NCI-H146 treated with DMSO at 0.1 percent for 48 hours (cell line): ENCODE measurements around the gene IL36G.
A peak's percentile ranks its signal among the peaks of the same experiment; 100 is the strongest.
"Not testable (repeated sequence)": the region's sequence is repeated elsewhere in the genome, so short reads cannot be mapped to it uniquely, and the experiment has no call there.

Experiments used
- DNase-seq: peaks from one replicate; lab custom pipeline; 2025; ENCODE audit not compliant: unreplicated experiment; lab: John Stamatoyannopoulos, UW

The IL36G gene

GRCh38 chr2:112977559-112978056 is at the start of gene IL36G:
Gene IL36G (plus strand): TSS chr2:112978006. CDS start chr2:112978639, 633 bp downstream.
- DNase-seq = no peak

- no peak for DNase-seq
Observed at GRCh38 chr2:112933261-112933660, 44.5 kb upstream of the IL36G start.

- not testable (repeated sequence) for DNase-seq
Observed at GRCh38 chr2:112934117-112934516, 43.7 kb upstream of the IL36G start.

- DNase-seq = no peak
Observed at GRCh38 chr2:112936927-112937232, 40.9 kb upstream of the IL36G start.

GRCh38 chr2:112938904-112939303 is 38.9 kb upstream of the IL36G start:
- no peak for DNase-seq

GRCh38 chr2:112939425-112939824 is 38.4 kb upstream of the IL36G start:
- DNase-seq = no peak

- no peak for DNase-seq
Observed at GRCh38 chr2:112940859-112941625, 36.8 kb upstream of the IL36G start.

GRCh38 chr2:112941753-112942653 is 35.8 kb upstream of the IL36G start:
- peak; percentile 15 for DNase-seq

- no peak for DNase-seq
Observed at GRCh38 chr2:112942654-112943002, 35.2 kb upstream of the IL36G start.

- no peak for DNase-seq
Observed at GRCh38 chr2:112944971-112945370, 32.8 kb upstream of the IL36G start.

GRCh38 chr2:112946086-112946485 is 31.7 kb upstream of the IL36G start:
- no peak for DNase-seq

GRCh38 chr2:112947374-112947773 is 30.4 kb upstream of the IL36G start:
- no peak for DNase-seq

- no peak for DNase-seq
Observed at GRCh38 chr2:112949456-112949855, 28.4 kb upstream of the IL36G start.

- DNase-seq = no peak
Observed at GRCh38 chr2:112954364-112954763, 23.4 kb upstream of the IL36G start.

GRCh38 chr2:112957511-112957910 is 20.3 kb upstream of the IL36G start:
- DNase-seq = no peak

- peak; percentile 29 for DNase-seq
Observed at GRCh38 chr2:112958428-112959108, 19.2 kb upstream of the IL36G start.

- DNase-seq = no peak
Observed at GRCh38 chr2:112959109-112959812, 18.5 kb upstream of the IL36G start.

- DNase-seq = no peak
Observed at GRCh38 chr2:112960230-112960825, 17.5 kb upstream of the IL36G start.

GRCh38 chr2:112962308-112963175 is 15.3 kb upstream of the IL36G start:
- no peak for DNase-seq

- DNase-seq = no peak
Observed at GRCh38 chr2:112967023-112967422, 10.8 kb upstream of the IL36G start.
